Activated CD4-positive, alpha-beta T cell treated with anti-CD3 and anti-CD28 coated beads, Interleukin-2, Interleukin-4, amounts not matched to agents 100 ng/mL and 50 ng/mL, durations not matched to agents 16 hours and 8 hours (primary cell): ENCODE results near the gene CAMKMT.
"Not testable (repeated sequence)": the region's sequence is repeated elsewhere in the genome, so short reads cannot be mapped to it uniquely, and the experiment has no call there.

Experiments used
- DNase-seq: peaks from one replicate; pipeline ENCODE4 v3.0.0-alpha.2; 2020; ENCODE audit warnings: low spot score

The CAMKMT gene

DNA sequence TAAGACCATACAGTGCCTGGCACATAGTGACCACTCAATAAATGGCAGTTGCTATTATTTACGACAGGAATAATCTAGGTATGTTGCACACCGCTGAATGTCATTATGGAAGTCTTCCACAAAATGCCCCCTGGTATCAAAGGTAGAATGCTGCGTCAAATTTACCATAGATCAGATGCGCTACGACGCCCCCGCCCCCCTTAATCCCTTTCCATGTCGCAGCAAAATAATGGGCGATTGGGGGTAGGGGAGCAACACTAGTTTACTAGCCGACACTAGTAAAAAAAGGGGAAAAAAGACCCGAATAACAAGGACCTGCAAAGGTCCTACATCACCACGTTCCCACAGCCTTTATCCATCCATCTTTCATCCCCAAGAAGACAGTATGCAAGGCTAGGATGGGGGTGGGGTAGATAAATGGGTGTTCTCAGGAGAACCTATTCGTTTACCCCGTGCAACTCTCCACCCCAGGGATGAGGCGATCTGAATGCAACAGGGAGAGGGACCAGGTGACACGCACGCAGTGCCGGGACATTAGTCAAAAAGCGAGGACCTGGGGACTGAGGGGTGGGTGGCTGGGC is 908 bp upstream of the CAMKMT start:
- DNase-seq, result no peak

GRCh38 chr2:44362207-44363015 is 664 bp downstream of the CAMKMT start:
- peak; percentile 46 for DNase-seq

DNA sequence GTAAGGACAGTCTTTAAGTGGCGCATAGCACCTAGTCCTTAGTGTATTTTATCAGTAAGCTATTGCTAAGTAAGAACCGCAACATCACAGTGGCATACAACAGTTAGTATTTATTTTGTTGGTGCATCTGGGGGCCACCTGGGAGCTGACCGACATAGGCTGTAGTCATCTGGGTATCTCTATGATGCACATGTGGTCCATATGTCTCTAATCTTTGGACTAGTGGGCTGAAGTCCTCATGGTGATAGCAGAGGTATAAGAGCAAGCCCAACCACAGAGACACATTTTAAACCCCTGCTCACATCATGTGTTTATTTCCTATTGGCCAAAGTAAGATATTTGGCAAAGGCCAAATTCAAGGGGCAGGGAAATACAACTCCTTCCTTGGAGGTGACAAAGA is 2.9 kb downstream of the CAMKMT start:
- no peak for DNase-seq

DNA sequence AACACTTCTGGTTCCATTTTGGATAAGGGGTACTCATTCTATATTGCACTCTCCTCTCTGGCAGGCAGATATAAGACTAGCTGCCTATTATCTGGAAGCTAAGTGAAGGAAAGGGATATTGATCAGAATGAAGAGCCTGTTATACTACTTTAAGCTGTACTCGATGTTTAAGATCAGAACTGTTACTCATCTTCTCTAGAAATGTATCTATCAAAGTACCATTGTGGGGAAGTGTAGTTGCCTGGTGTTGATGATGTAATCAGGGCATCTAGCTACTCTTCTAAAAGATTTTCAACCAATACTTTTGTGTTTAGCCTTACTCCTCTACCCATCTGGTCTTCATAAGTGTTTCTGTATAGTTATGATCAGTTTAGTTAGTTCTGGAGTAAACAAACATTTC is 5.8 kb downstream of the CAMKMT start:
- peak; percentile 49 for DNase-seq

DNA sequence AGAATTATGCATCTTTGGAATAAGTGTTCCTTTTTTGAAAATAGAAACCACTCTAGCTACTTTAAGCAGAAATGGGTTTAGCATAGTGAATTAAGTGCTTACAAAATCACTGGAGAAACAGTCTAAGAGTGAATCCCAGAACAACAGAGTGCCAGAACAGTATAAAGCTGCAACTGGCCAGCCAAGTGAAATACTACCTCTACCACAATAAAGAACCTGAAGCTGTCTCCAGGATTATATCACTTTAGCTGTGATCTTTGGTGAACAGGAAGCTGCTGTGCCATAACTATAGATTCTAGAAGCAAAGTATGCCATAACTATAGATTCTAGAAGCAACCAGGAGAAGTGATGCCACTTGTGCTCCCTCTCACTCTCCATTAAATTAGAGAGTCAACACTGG is 7.6 kb downstream of the CAMKMT start:
- DNase-seq, result no peak

GRCh38 chr2:44371445-44371844 is 9.7 kb downstream of the CAMKMT start:
- no peak for DNase-seq

DNA sequence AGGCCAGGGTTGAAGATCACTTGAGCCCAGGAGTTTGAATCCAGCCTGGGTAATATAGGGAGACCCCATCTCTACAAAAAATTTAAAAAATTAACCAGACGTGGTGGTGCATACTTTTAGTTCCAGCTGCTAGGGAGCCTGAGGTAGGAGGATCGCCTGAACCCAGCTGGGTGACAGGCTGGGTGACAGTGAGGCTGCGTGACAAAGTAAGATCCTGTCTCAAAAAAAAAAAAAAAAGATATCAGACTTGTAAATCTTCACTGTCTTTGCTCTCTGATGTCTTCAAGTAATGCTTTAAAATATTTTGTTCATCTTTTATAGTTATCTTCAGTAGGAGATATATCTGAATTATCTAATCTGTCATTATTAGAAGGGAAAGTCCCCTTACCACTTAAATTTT is 10.5 kb downstream of the CAMKMT start:
- no peak for DNase-seq

- no peak for DNase-seq
Observed at GRCh38 chr2:44377486-44377885, 15.7 kb downstream of the CAMKMT start.

DNA sequence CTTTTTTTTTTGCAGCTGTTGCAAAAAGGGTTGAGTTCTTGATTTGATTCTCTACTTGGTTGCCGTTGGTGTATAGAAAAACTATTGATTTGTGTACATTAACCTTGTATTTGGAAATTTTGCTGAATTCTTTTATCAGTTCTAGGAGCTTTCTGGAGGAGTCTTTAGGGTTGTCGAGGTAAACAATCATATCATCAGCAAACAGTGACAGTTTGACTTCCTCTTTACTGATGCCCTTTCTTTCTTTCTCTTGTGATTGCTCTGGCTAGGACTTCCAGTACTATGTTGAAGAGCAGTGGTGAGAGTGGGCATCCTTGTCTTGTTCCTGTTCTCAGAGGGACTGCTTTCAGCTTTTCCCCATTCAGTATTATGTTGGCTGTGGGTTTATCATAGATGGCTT is 23.5 kb downstream of the CAMKMT start:
- DNase-seq, result not testable (repeated sequence)

DNA sequence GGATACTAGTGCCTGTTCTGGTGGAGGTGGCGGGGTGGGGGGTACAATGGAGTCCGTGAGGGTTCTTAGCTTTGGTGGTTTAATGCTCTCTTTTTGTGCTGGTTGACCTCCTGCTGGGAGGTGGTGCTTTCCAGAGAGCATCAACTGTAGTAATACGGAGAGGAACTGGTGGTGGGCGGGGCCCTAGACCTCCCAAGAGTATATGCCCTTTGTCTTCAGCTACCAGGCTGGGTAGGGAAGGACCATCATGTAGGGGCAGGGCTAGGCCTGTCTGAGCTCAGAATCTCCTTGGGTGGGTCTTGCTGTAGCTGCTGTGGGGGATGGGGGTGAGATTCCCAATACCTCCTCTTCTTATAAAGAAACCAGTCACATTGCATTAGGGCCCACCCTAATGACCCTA is 27.1 kb downstream of the CAMKMT start:
- no peak for DNase-seq

DNA sequence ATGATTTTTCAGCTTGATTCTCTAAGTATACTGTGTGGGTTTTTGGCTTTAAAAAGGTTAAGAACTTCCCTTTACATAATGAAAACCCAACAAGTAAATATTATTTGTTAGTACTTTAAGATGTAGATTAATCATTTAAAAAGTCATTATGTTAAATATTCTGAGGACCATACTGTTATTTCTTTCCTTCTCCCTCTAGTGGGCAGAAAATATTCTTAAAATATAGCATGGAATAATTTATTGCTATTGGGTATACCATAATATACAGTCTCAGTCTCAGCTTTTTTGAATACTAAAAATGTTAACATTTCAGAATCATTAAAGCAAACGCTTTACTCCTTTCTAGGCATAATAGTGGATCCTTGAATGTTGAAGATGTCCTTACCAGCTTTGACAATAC is 28.1 kb downstream of the CAMKMT start:
- no peak for DNase-seq

- DNase-seq, result peak; percentile 31
Observed at GRCh38 chr2:44392338-44392943, 30.7 kb downstream of the CAMKMT start.

DNA sequence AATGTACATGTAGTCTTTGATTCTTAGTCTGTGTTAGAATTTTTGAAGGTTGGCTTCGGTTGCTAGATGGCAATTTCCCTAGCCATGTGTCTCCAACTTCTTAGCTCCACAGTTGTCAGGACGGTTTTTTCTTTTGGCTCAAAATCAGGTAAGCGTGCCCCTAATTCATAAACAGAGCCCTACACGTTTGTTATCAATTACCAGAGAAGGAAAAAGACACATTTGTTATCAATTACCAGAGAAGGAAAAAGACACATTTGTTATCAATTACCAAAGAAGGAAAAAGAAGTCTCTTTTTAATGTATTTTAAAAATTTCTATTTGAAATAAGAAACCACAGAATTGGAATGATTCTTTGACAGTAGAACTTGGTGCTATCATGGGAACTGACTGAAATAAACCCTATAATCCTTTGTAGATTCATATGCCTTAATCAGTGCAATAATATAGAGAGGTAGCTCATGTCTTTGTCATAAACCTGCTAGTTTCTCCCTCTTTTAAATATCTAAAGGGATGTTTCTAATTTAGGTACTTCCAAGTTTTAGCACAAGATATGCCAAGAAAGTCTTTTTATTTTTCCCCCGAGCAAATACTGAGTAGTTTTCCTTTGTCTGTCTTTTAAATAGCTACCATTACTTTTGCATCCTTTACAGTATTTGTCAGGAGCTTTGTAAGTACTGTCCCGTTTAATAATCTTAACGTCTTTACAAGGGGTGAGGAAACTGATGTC is 35.9 kb downstream of the CAMKMT start:
- no peak for DNase-seq

GRCh38 chr2:44398243-44398897 is 36.6 kb downstream of the CAMKMT start:
- DNase-seq, result no peak

DNA sequence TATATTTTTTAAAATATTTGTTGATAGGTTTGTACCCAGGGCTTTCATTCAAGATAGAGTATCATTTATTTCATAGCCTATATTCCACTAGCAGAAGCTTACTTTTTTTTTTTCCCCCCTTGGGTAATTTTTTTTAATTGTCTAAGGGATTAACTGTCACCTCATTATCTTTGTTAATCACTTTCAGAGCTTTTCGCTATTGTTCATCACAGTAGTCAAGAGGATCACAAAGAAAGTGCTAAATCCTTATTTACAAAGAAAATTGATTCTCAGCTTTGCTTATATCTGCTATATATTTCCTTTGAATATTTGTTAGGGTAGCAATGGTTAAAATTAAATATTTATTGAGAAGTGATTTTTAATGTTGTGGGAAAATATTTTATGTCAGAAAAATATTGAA is 59.0 kb downstream of the CAMKMT start:
- DNase-seq, result no peak

DNA sequence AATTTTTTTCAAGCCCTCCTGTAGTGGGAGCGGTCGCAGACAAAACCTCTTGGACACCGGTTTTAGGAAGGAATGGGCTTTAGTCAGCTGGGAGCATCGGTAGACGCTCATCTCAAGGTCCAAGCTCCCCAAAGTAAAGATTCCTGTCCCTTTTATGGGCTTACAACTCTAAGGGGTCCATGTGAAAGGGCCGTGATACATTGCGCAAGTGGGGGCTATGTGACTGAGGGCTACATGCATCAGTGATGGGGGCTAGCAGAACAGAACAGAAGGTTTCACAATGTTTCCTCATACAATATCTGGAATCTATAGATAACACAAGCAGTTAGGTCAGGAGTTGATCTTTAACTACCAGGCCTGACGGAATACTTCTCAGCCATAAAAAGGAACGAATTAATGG is 62.5 kb downstream of the CAMKMT start:
- DNase-seq, result no peak

DNA sequence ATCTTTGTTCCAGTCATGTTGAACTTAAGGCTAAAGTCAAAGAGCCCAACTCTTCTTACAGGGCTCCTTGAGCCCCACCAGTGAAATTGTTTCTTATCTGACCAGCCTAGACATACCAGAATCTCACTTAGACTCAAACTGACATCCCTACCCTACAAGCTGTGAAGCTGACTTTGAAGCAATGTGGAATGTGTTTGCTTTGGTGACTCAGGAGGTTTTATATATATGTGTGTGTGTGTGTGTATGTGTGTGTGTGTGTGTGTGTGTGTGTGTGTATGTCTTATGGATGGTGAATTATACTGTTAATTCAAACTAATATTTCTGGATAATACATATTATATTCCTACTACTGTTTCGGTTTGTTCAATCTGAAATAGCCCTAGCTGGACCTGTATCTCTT is 67.3 kb downstream of the CAMKMT start:
- DNase-seq, result no peak

DNA sequence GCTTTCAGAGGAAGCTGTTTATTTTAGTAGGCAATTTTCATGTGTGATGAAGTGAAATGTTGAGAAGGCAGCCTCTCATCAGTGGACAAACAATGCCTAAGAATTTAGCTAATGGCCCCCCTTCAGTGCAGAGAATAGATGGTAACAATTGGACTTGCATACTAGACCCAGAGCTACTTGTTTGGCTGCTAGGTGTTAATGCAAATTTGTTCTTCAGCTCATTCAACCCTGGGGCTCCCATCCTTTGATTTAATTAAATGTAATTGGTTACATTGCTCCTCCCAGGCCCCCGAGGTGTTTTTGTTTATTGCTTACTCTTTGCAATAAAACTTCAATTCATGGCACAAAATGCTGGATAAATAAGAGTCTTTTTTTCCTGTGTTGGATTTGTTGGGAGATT is 68.6 kb downstream of the CAMKMT start:
- DNase-seq, result no peak

DNA sequence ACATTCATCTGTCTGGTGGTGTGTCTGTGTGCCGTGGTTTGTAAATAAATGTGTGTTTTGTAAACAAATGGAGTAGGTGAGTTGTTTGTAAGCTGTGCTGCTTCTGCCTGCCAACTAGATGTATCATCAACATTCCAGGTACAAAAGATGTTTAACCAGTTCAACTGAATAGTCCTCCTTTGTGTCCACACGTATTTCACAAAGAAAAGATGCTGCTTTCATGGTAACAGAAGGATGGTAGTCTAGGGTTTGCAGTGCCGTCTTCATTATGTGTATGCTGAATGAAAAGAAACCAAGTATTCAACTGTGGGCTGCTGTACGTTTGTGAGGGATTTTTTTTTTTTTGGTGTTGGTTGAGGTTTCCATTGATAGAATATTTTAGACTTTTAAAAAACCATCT is 72.1 kb downstream of the CAMKMT start:
- DNase-seq, result no peak

GRCh38 chr2:44441200-44441599 is 79.5 kb downstream of the CAMKMT start:
- no peak for DNase-seq

DNA sequence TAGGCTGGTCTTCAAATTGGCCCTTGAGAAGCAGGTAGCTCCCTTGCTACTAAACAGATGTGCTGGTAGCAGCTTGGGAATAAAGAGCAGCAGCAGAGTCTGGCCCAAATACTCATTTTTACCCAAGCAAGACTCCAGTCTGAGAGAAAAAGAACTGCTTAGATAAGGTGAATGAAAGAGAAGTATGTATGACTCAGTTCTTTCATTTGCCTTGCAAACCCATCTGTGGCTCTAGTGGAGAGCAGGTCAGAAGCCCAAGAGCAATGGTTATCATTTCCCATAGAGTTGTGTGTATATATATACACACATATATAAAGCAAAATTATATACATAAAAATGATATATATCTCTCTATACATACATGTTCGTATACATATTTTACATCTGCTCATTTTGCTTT is 80.3 kb downstream of the CAMKMT start:
- no peak for DNase-seq

GRCh38 chr2:44443517-44443916 is 81.8 kb downstream of the CAMKMT start:
- no peak for DNase-seq
